ENCODE data around the gene ATP5PB.

DNA sequence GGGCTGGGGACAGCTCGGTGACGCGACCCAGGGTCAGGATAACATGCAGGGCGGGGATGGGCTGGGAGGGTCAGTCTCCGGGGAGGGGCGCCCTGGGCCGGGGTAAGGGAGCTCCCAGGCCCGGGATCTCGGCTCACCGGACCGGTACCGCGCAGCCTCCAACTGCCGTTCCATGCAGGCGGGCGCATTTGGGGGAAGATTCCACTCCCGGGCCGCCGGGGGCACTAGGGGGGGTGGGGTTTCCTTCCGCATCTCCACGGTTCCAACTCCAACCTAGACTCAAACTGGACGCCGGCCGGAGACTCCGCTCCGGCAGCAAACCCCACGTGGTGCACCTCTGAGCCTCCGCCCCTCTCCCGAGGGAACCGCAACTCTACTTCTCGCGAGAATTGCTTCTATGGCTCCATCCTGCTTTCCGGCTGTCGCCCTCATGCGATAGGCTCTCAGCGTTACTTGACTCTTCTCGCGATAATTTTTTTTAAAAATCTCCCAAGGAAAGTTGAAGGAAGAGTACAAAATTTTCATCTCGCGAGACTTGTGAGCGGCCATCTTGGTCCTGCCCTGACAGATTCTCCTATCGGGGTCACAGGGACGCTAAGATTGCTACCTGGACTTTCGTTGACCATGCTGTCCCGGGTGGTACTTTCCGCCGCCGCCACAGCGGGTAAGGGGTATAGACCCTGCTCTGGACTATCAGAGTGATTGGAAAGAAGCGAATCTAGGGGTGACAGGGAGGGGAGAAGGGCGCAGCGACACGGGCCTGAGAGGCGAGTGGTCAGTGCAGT, at the start of gene ATP5PB, which contains the start of gene WDR77:
- TF ChIP-seq TSHZ2 (CRISPR knock-in tag; IDR thresholded peaks at IDR 0.05) (no peak), BACH2 (CRISPR knock-in tag; IDR thresholded peaks at IDR 0.05; ENCODE audit: borderline replicate concordance) (no peak), PATZ1 (CRISPR knock-in tag; IDR thresholded peaks at IDR 0.05; ENCODE audit: borderline replicate concordance) (no peak), ZNF8 (CRISPR knock-in tag; IDR thresholded peaks at IDR 0.05) (no peak), GLIS3 (CRISPR knock-in tag; IDR thresholded peaks at IDR 0.05) (no peak)
